DOHH2 (cell line): ENCODE measurements around the gene SLC47A2.

Source experiments
- CTCF ChIP-seq: fragments of 200-600 bp; sonication (generic); IDR thresholded peaks from one replicate; pipeline ENCODE4 v1.5.1; 2014; ENCODE audit warnings: antibody characterized with exemption, mild to moderate bottlenecking, low read depth, low read length; ENCODE audit not compliant: poor library complexity, severe bottlenecking
- EZH2phosphoT487 ChIP-seq: fragments of 200-600 bp; sonication (generic); IDR thresholded peaks from 2 replicates; pipeline ENCODE4 v1.6.1; 2017; ENCODE audit warnings: borderline replicate concordance, mild to moderate bottlenecking, antibody characterized with exemption, low read length, moderate library complexity, mixed read lengths

GRCh38 chr17:19753661-19754463 is 37.5 kb upstream of the SLC47A2 start:
- no peak for TF ChIP-seq CTCF
- no peak for TF ChIP-seq EZH2phosphoT487
